Adrenal gland (tissue), 5 donors: ENCODE data around the gene DAPK2.

Source experiments
- POLR2A ChIP-seq, 2 donors: fragments of 450-650 bp; IDR thresholded peaks; one replicate each; pipeline ENCODE4 v1.6.1; 2017; ENCODE audit warnings: antibody characterized with exemption in 2 of 2, mild to moderate bottlenecking in 2 of 2, moderate library complexity in 1 of 2
- TF ChIP-seq, protein P1 (sequence below), 6 experiments: fragments of 450-650 bp in 4 of 6; fragments of 200-600 bp in 2 of 6; sonication (generic) in 1 of 6; IDR thresholded peaks; 1 replicate in 5 of 6; 2 replicates in 1 of 6; pipeline versions ENCODE4 v1.5.1 to v1.8.0; 2016 to 2021; ENCODE audit warnings: antibody characterized with exemption in 6 of 6, mild to moderate bottlenecking in 2 of 6, moderate library complexity in 1 of 6
- donor health status: DM: no; HTN: no; CAD: no.

DNA sequence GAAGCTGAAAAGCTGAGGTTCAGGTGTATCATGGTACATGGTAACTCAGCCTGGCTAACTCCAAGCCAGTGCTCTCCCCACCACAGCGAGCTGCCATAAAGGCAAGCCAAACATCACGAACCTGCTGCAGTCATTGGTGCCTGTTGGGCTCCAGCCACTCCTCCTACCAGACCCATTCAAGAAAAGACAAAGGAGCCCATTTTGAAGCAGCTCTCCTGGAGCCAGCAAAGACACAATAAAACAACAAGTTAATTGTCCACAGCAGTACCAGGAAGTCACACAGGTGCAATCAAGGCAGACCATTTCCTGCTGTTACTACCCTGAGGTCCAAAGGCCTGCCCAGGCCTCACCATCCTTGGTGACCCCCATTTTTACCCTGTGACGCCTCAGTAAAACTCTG is 77.6 kb downstream of the DAPK2 start:
- TF ChIP-seq, protein P1, sequence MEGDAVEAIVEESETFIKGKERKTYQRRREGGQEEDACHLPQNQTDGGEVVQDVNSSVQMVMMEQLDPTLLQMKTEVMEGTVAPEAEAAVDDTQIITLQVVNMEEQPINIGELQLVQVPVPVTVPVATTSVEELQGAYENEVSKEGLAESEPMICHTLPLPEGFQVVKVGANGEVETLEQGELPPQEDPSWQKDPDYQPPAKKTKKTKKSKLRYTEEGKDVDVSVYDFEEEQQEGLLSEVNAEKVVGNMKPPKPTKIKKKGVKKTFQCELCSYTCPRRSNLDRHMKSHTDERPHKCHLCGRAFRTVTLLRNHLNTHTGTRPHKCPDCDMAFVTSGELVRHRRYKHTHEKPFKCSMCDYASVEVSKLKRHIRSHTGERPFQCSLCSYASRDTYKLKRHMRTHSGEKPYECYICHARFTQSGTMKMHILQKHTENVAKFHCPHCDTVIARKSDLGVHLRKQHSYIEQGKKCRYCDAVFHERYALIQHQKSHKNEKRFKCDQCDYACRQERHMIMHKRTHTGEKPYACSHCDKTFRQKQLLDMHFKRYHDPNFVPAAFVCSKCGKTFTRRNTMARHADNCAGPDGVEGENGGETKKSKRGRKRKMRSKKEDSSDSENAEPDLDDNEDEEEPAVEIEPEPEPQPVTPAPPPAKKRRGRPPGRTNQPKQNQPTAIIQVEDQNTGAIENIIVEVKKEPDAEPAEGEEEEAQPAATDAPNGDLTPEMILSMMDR (IDR thresholded peaks at IDR 0.05) = no peak
- TF ChIP-seq POLR2A (IDR thresholded peaks at IDR 0.05) = no peak
